ENCODE measurements around the gene WDR87. TPM values are rescaled to one million over a fixed set of nuclear protein-coding genes. Genes with fewer than 3 reads are reported as not detected.

Gene WDR87
- total and polyA plus RNA-seq, 10 of the 15 experiments (the other 5 are each of a cell fraction or from before 2014, with no cell fraction given) = not detected

GRCh38 chr19:37885392-37885791 is 21.0 kb downstream of the WDR87 start (continued):
- no peak for TF ChIP-seq IRF5 (IDR thresholded peaks at IDR 0.05; ENCODE audit: borderline replicate concordance)
- TF ChIP-seq HSF1 (IDR thresholded peaks at IDR 0.05; ENCODE audit: low read depth, low read length) = no peak
- TF ChIP-seq ATF2 (IDR thresholded peaks at IDR 0.05; ENCODE audit: low read length) = no peak
- TF ChIP-seq USF2 (IDR thresholded peaks at IDR 0.05; ENCODE audit: borderline replicate concordance, low read depth, low read length) = no peak
- TF ChIP-seq E4F1 (IDR thresholded peaks at IDR 0.05; ENCODE audit: borderline replicate concordance, partially characterized antibody) = no peak
- no peak for TF ChIP-seq RELB (IDR thresholded peaks at IDR 0.05; ENCODE audit: low read depth)
